Neural progenitor cell (in vitro differentiated cells): Measurements from ENCODE around the gene PSMD11. TPM values are rescaled to one million over a fixed set of nuclear protein-coding genes. Genes with fewer than 3 reads are reported as not detected.

Experiments
- DNase-seq: peaks from one replicate; pipeline ENCODE4 v3.0.0-alpha.2; 2016; ENCODE audit warnings: low spot score
- H2AFZ ChIP-seq: fragments of 200-600 bp; sonication (generic); replicated peaks from 2 replicates; pipeline ENCODE4 v1.6.1; 2016; ENCODE audit warnings: antibody characterized with exemption
- H3F3A ChIP-seq: fragments of 200-600 bp; sonication (generic); 2 replicates; pipeline ENCODE4 v1.6.1; 2016; ENCODE audit warnings: antibody characterized with exemption, low read depth
- H3K27ac ChIP-seq: fragments of 200-600 bp; sonication (generic); 2 replicates; pipeline ENCODE4 v1.5.1; 2016; ENCODE audit warnings: mild to moderate bottlenecking
- H3K27me3 ChIP-seq: fragments of 200-600 bp; sonication (generic); 2 replicates; pipeline ENCODE4 v1.6.1; 2016; ENCODE audit warnings: mild to moderate bottlenecking, moderate library complexity
- H3K36me3 ChIP-seq: fragments of 200-600 bp; sonication (generic); 2 replicates; pipeline ENCODE4 v1.5.1; 2016
- H3K4me1 ChIP-seq: fragments of 200-600 bp; sonication (generic); 2 replicates; pipeline ENCODE4 v1.6.1; 2016; ENCODE audit warnings: mixed run types
- H3K4me2 ChIP-seq: fragments of 200-600 bp; sonication (generic); 2 replicates; pipeline ENCODE4 v1.6.1; 2016
- H3K4me3 ChIP-seq: fragments of 200-600 bp; sonication (generic); 2 replicates; pipeline ENCODE4 v1.5.1; 2016
- H3K79me2 ChIP-seq: fragments of 200-600 bp; sonication (generic); 2 replicates; pipeline ENCODE4 v1.6.1; 2016; ENCODE audit warnings: low read depth
- H3K9ac ChIP-seq: fragments of 200-600 bp; sonication (generic); 2 replicates; pipeline ENCODE4 v1.6.1; 2016
- H3K9me3 ChIP-seq: fragments of 200-600 bp; sonication (generic); 2 replicates; pipeline ENCODE4 v1.5.1; 2016; ENCODE audit warnings: low read depth
- H4K20me1 ChIP-seq: fragments of 200-600 bp; sonication (generic); 2 replicates; pipeline ENCODE4 v1.6.1; 2016; ENCODE audit warnings: low read depth
- H3K27ac Mint-ChIP-seq: 3 replicates; pipeline ENCODE4 v1.8.0; 2021; ENCODE audit warnings: mixed read lengths
- H3K27me3 Mint-ChIP-seq: 2 replicates; pipeline ENCODE4 v1.8.0; 2022; ENCODE audit warnings: low read depth, mild to moderate bottlenecking, inconsistent platforms, moderate library complexity, mixed read lengths; ENCODE audit not compliant: insufficient read depth
- H3K36me3 Mint-ChIP-seq: 3 replicates; pipeline ENCODE4 v1.8.0; 2021; ENCODE audit warnings: mixed read lengths
- H3K4me1 Mint-ChIP-seq: 3 replicates; pipeline ENCODE4 v1.8.0; 2021; ENCODE audit warnings: mixed read lengths
- H3K4me3 Mint-ChIP-seq: 3 replicates; pipeline ENCODE4 v1.8.0; 2021; ENCODE audit warnings: mild to moderate bottlenecking, moderate library complexity, mixed read lengths
- H3K9me3 Mint-ChIP-seq: 3 replicates; pipeline ENCODE4 v1.8.0; 2020; ENCODE audit warnings: mixed read lengths
- CTCF ChIP-seq: fragments of 200-600 bp; sonication (generic); IDR thresholded peaks from 2 replicates; pipeline ENCODE4 v1.5.1; 2017; ENCODE audit warnings: antibody characterized with exemption, mild to moderate bottlenecking
- EZH2 ChIP-seq: fragments of 200-600 bp; sonication (generic); IDR thresholded peaks from 2 replicates; pipeline ENCODE4 v1.6.1; 2017; ENCODE audit warnings: antibody characterized with exemption, mild to moderate bottlenecking, moderate library complexity
- EZH2phosphoT487 ChIP-seq: fragments of 200-600 bp; sonication (generic); IDR thresholded peaks from 2 replicates; pipeline ENCODE4 v1.6.1; 2017; ENCODE audit warnings: antibody characterized with exemption
- total RNA-seq: library from RNA; depleted of rRNA; stranded (reverse); fragments of >200 nt; gene quantifications from 2 replicates; pipeline ENCODE4 v1.2.3, GENCODE V29; 2015; ENCODE audit warnings: low replicate concordance

The PSMD11 gene
- total RNA-seq, 1 donor from 2014 or later = 101 TPM

GRCh38 chr17:32495359-32496231, 51.3 kb downstream of the PSMD11 start:
- Histone ChIP-seq H3K36me3 (no peaks in the 10 kb centered on the region), H3K9ac (no peak overlapping the region), H3K4me2 (no peak overlapping the region), H3K4me1 (peaks cover under 1% of the 10 kb centered on the region), H3F3A (no peaks in the 10 kb centered on the region), H3K4me3 (no peak overlapping the region), H4K20me1 (peaks cover 8% of the 10 kb centered on the region), H3K79me2 (peaks cover 2% of the 10 kb centered on the region), H3K9me3 (no peaks in the 10 kb centered on the region), H2AFZ (no peak overlapping the region), H3K27ac (no peak overlapping the region), H3K27me3 (no peaks in the 10 kb centered on the region)
- Mint-ChIP-seq H3K27ac (no peak overlapping the region), H3K27me3 (no peaks in the 10 kb centered on the region), H3K4me3 (no peak overlapping the region), H3K36me3 (no peaks in the 10 kb centered on the region), H3K9me3 (peaks cover 4% of the 10 kb centered on the region), H3K4me1 (peaks cover 38% of the 10 kb centered on the region)
- DNase-seq = peak; percentile 15
- no peak for TF ChIP-seq EZH2
- TF ChIP-seq CTCF = no peak
- no peak for TF ChIP-seq EZH2phosphoT487

GRCh38 chr17:32496395-32497073, 52.2 kb downstream of the PSMD11 start:
- H3K4me2 ChIP-seq = no peak overlapping the region
- H2AFZ ChIP-seq = no peak overlapping the region
- Mint-ChIP-seq H3K36me3 (no peaks in the 10 kb centered on the region), H3K4me1 (peaks cover 29% of the 10 kb centered on the region), H3K27ac (no peak overlapping the region), H3K9me3 (peaks cover 4% of the 10 kb centered on the region), H3K27me3 (no peaks in the 10 kb centered on the region), H3K4me3 (peak overlapping the region; percentile 50)
- H3F3A ChIP-seq = no peaks in the 10 kb centered on the region
- no peaks in the 10 kb centered on the region for H3K79me2 ChIP-seq
- no peaks in the 10 kb centered on the region for H4K20me1 ChIP-seq
- DNase-seq = no peak
- no peak for TF ChIP-seq CTCF
- no peak for TF ChIP-seq EZH2
- no peak for TF ChIP-seq EZH2phosphoT487
- no peaks in the 10 kb centered on the region for H3K36me3 ChIP-seq
- no peak overlapping the region for H3K27ac ChIP-seq
- H3K4me1 ChIP-seq = no peaks in the 10 kb centered on the region
- H3K9me3 ChIP-seq = no peaks in the 10 kb centered on the region
- no peak overlapping the region for H3K9ac ChIP-seq
- H3K27me3 ChIP-seq = no peaks in the 10 kb centered on the region
- no peak overlapping the region for H3K4me3 ChIP-seq

- Mint-ChIP-seq H3K27ac (no peak overlapping the region), H3K4me3 (peak overlapping the region; percentile 36), H3K4me1 (peaks cover 21% of the 10 kb centered on the region), H3K9me3 (peaks cover 4% of the 10 kb centered on the region), H3K27me3 (peaks cover 2% of the 10 kb centered on the region), H3K36me3 (no peaks in the 10 kb centered on the region)
- no peak overlapping the region for H3K4me3 ChIP-seq
- H2AFZ ChIP-seq = no peak overlapping the region
- H3K27ac ChIP-seq = no peak overlapping the region
- TF ChIP-seq EZH2 (no peak), CTCF (peak; percentile 31), EZH2phosphoT487 (no peak)
- no peak for DNase-seq
- H3K27me3 ChIP-seq = no peaks in the 10 kb centered on the region
- no peaks in the 10 kb centered on the region for H3K36me3 ChIP-seq
- H3K4me1 ChIP-seq = no peaks in the 10 kb centered on the region
- H3F3A ChIP-seq = no peaks in the 10 kb centered on the region
- no peak overlapping the region for H3K4me2 ChIP-seq
- no peaks in the 10 kb centered on the region for H3K9me3 ChIP-seq
- H4K20me1 ChIP-seq = no peaks in the 10 kb centered on the region
- no peaks in the 10 kb centered on the region for H3K79me2 ChIP-seq
- no peak overlapping the region for H3K9ac ChIP-seq
Observed at GRCh38 chr17:32497431-32498205, 53.3 kb downstream of the PSMD11 start.
